Dermis microvascular lymphatic vessel endothelial cell (primary cell): ENCODE data around the gene NFKBIB. TPM values are rescaled to one million over a fixed set of nuclear protein-coding genes. Genes with fewer than 3 reads are reported as not detected.

Experiments
- DNase-seq, 2 donors: peaks; one replicate each; pipeline versions ENCODE4 v3.0.0 to v3.0.0-alpha.2; 2010; ENCODE audit warnings: low read depth in 2 of 2
- total RNA-seq: library from RNA; depleted of rRNA; stranded (reverse); fragments of >200 nt; gene quantifications from 2 replicates; pipeline ENCODE4 v1.2.1, GENCODE V29; 2014

NFKBIB gene
- total RNA-seq, 1 donor from 2014 or later = 8.0 TPM

DNA sequence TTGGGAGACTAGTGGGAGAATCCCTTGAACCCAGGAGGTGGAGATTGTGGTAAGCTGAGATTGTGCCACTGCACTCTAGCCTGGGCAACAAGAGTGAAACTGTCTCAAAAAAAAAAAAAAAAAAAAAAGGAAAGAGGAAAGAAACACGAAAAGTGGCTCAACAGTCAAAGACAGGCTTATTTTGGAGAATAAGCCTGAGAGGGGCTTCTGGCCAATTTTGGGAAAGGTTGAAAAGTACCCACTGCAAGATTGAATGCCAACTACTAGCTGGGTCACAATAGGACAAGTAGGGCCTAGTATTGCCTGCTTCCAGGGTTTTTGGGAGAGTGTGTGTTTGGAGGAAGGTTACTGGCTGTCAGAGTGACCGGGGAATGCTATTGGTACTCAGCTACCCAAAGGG, 58.5 kb downstream of the NFKBIB start:
- no peak for DNase-seq

Other genes starting within 250 kb of the NFKBIB start
- gene CAPN12, start 155.5 kb upstream of the NFKBIB start, total RNA-seq = 0.13 TPM in 1 of 2 replicates, not detected in the other
- gene LGALS7, start 126.5 kb upstream of the NFKBIB start, total RNA-seq = not detected in 2 replicates
- gene LGALS7B, start 110.8 kb upstream of the NFKBIB start, total RNA-seq = 0.39 TPM in 1 of 2 replicates, not detected in the other
- gene LGALS4, start 87.0 kb upstream of the NFKBIB start, total RNA-seq = not detected in 2 replicates
- gene ECH1, start 68.2 kb upstream of the NFKBIB start, total RNA-seq = 50.5 and 59.9 TPM in 2 replicates
- gene HNRNPL, start 50.0 kb upstream of the NFKBIB start, total RNA-seq = 263 and 288 TPM in 2 replicates
- gene RINL, start 21.7 kb upstream of the NFKBIB start, total RNA-seq = 8.1 and 10.1 TPM in 2 replicates
- gene SIRT2, start 351 bp upstream of the NFKBIB start, total RNA-seq = 62.3 and 105 TPM in 2 replicates
- 0.13 TPM in 1 of 2 replicates, not detected in the other for gene CCER2, start 12.2 kb downstream of the NFKBIB start, total RNA-seq
- 17.2 and 18.3 TPM in 2 replicates for gene SARS2, start 30.8 kb downstream of the NFKBIB start, total RNA-seq
- 46.6 and 50.1 TPM in 2 replicates for gene MRPS12, start 31.0 kb downstream of the NFKBIB start, total RNA-seq
- 13.6 and 29.0 TPM in 2 replicates for gene FBXO17, start 75.8 kb downstream of the NFKBIB start, total RNA-seq
- gene FBXO27, start 132.6 kb downstream of the NFKBIB start, total RNA-seq = 0.77 and 1.0 TPM in 2 replicates
- not detected in 2 replicates for gene ACP7, start 184.4 kb downstream of the NFKBIB start, total RNA-seq
- gene PAK4, start 225.8 kb downstream of the NFKBIB start, total RNA-seq = 4.2 and 6.1 TPM in 2 replicates